Measurements from ENCODE around the gene SALL1. TPM values are rescaled to one million over a fixed set of nuclear protein-coding genes. Genes with fewer than 3 reads are reported as not detected.

The SALL1 gene
- total and polyA plus RNA-seq, 2 of the 4 experiments (the other 2 are of a cell fraction) = 0.90 to 5.2 TPM

DNA sequence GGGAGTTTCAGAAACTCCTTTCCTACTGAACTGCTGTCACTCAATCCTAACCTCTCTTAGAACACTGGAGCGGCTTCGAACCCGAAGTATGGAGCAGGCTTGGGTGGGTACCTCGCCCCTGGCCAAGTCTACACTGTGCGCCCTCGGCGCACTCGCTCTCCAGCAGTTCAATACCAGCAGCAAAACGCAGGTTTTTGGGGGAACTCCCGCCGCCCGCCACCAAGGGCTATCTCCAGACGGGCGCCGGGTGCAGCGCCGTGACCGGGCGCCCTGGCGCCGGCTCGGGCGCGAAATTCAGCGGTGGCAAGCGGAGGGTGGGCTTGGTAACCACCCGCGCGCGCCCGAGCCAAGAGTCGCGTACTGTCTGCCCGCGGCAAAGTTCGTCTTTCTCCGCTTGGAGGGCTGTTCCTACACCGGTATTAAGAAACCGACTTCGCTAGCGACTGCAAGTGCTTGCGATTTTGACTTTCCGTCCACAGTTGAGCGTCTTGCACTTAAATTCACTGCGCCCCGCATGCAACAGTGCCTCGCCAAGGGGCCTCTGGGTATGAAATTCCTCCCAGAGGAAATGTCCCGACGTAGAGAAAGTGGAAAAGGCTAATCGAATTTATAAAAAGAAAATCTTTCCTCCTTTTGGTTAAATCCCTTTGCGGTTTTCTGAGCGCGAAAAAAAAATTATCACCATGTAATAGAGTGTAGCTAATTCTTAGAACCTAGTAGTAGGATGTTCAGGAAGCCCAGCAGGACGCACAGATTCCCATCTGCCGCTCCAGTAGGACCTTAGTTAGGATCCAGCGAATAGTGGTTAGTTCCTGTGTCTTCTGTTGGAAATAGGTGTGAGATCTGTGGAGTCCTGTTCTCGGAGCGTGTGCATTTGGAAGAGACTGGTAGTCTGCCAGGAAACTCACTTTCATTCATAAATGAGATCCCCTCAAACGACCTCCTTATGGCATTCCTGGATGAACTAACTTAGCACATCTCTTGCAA lies 5.0 kb upstream of the SALL1 start:
- POLR2A ChIA-PET (ENCODE audit: unreplicated experiment) = interaction anchor here (0.8 kb wide), 1 partner anchor 382 kb away, joined by 3 read pairs; no protein-coding TSS in a partner anchor
- WGBS, 2 experiments (ENCODE audit: extremely low coverage in 2 of 2, insufficient read length in 1 of 2) = 3% methylated on average over 28 of the region's 59 CpGs; no CpG with 5 or more reads in 1 of the 2 experiments
- Histone ChIP-seq H3K9me3 (ENCODE audit: control insufficient read depth, insufficient read depth, low read length) (no peaks in the 10 kb centered on the region), H3K9ac (ENCODE audit: low read depth, low read length) (peak overlapping the region; percentile 52), H2AK5ac (ENCODE audit: low read depth, low read length) (no peak overlapping the region; the same call in 1 of the 2 replicates), H3K4me2 (ENCODE audit: low read depth, low read length) (peak overlapping the region; percentile 86), H3K4ac (ENCODE audit: low read depth, low read length) (peak overlapping the region; percentile 62), H3K36me3 (ENCODE audit: control insufficient read depth, insufficient read depth, low read length) (no peaks in the 10 kb centered on the region), H4K8ac (ENCODE audit: low read depth in 2 of 2, low read length in 2 of 2) (peak overlapping the region; percentile 52 to 54; a peak in 3 of 4 replicates), H3K27ac (ENCODE audit: insufficient read depth, low read length) (peak overlapping the region; percentile 48), H4K5ac (ENCODE audit: low read depth, low read length) (peak overlapping the region; percentile 30; the same call in 1 of the 2 replicates), H4K20me1 (ENCODE audit: insufficient read depth, low read length) (0 out of 2 replicates have a peak, but pooled peaks cover 5% of the 10 kb centered on the region), H3K4me1 (ENCODE audit: control insufficient read depth, insufficient read depth, low read length) (peaks cover 7% of the 10 kb centered on the region), H3K56ac (ENCODE audit: extremely low read depth, insufficient read depth, low read length) (peak overlapping the region; percentile 40; the same call in 1 of the 2 replicates), H3K18ac (ENCODE audit: low read depth, low read length) (peak overlapping the region; percentile 50), H2AFZ (replicated peaks; ENCODE audit: low read length, poor library complexity) (peak overlapping the region; percentile 83), H3K79me1 (ENCODE audit: low read depth in 1 of 2, low read length in 2 of 2) (peaks cover 9 to 25% of the 10 kb centered on the region in 2 experiments; a peak in 1 of 4 replicates), H2BK20ac (ENCODE audit: low read depth, low read length) (peak overlapping the region; percentile 9; the same call in 1 of the 2 replicates), H2BK15ac (ENCODE audit: low read depth, low read length) (peak overlapping the region; percentile 27; the same call in 1 of the 3 replicates), H3K27me3 (ENCODE audit: control insufficient read depth, insufficient read depth, low read length) (peaks cover 3% of the 10 kb centered on the region; the same call in 1 of the 2 replicates), H3K23ac (ENCODE audit: low read depth, low read length) (peak overlapping the region; percentile 49; the same call in 1 of the 2 replicates), H2BK5ac (ENCODE audit: low read depth, low read length, poor library complexity, severe bottlenecking) (no peak overlapping the region), H2BK120ac (ENCODE audit: low read depth, low read length) (peak overlapping the region; percentile 60), H4K91ac (ENCODE audit: insufficient read depth, low read depth, low read length) (peak overlapping the region; percentile 64), H2AK9ac (replicated peaks; ENCODE audit: low read depth, low read length, poor library complexity) (peak overlapping the region; percentile 49), H3K4me3 (ENCODE audit: insufficient read depth, low read depth, low read length) (peak overlapping the region; percentile 43), H3K14ac (replicated peaks; ENCODE audit: low read depth, low read length) (peak overlapping the region; percentile 75), H3K9me1 (ENCODE audit: insufficient read depth, low read length) (no peaks in the 10 kb centered on the region; the same call in 1 of the 2 replicates)
- intact Hi-C loops (cut with micrococcal nuclease) (loop anchor here (10.0 kb wide), 2 partner anchors 169 to 239 kb away; no protein-coding TSS in a partner anchor), dilution Hi-C loops (cut with HindIII; ENCODE audit: low sequenced_read_pairs, unreplicated experiment) (no loop called here), in situ Hi-C loops (cut with MboI; ENCODE audit: low sequenced_read_pairs) (no loop called here)
- peak; percentile 49 for DNase-seq
- CTCF ChIA-PET = interaction anchor here (0.7 kb wide), 1 partner anchor 306 kb away, joined by 4 read pairs; no protein-coding TSS in a partner anchor
- no peak for ATAC-seq (ENCODE audit: low read depth)
- no TSS peak for BruUV-seq (replicated peaks)
- TF ChIP-seq RAD21 (IDR thresholded peaks at IDR 0.05; ENCODE audit: low read length) (no peak), FOS (IDR thresholded peaks at IDR 0.05; ENCODE audit: low read depth, low read length) (no peak), MAFK (IDR thresholded peaks at IDR 0.05; ENCODE audit: low read depth, low read length) (no peak), CHD1 (IDR thresholded peaks at IDR 0.05; ENCODE audit: low read depth, low read length) (no peak), RCOR1 (IDR thresholded peaks at IDR 0.05; ENCODE audit: insufficient replicate concordance, low read length) (no peak), CEBPB (IDR thresholded peaks at IDR 0.05; ENCODE audit: low read depth, low read length) (no peak), MXI1 (IDR thresholded peaks at IDR 0.05; ENCODE audit: borderline replicate concordance, low read depth, low read length) (no peak), POLR2A (IDR thresholded peaks at IDR 0.05; ENCODE audit: low read depth, low read length) (no peak), MAZ (IDR thresholded peaks at IDR 0.05; ENCODE audit: borderline replicate concordance, low read depth, low read length) (no peak), SMC3 (IDR thresholded peaks at IDR 0.05; ENCODE audit: low read depth, low read length) (no peak)
- TF ChIP-seq, protein P1, sequence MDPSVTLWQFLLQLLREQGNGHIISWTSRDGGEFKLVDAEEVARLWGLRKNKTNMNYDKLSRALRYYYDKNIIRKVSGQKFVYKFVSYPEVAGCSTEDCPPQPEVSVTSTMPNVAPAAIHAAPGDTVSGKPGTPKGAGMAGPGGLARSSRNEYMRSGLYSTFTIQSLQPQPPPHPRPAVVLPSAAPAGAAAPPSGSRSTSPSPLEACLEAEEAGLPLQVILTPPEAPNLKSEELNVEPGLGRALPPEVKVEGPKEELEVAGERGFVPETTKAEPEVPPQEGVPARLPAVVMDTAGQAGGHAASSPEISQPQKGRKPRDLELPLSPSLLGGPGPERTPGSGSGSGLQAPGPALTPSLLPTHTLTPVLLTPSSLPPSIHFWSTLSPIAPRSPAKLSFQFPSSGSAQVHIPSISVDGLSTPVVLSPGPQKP (IDR thresholded peaks at IDR 0.05; ENCODE audit: borderline replicate concordance, low read depth, low read length) = no peak
- TF ChIP-seq, protein P2, sequence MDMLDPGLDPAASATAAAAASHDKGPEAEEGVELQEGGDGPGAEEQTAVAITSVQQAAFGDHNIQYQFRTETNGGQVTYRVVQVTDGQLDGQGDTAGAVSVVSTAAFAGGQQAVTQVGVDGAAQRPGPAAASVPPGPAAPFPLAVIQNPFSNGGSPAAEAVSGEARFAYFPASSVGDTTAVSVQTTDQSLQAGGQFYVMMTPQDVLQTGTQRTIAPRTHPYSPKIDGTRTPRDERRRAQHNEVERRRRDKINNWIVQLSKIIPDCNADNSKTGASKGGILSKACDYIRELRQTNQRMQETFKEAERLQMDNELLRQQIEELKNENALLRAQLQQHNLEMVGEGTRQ (IDR thresholded peaks at IDR 0.05; ENCODE audit: low read depth, low read length) = no peak
